ENCODE results near the gene ZNF397. TPM values are rescaled to one million over a fixed set of nuclear protein-coding genes. Genes with fewer than 3 reads are reported as not detected.
A peak's percentile ranks its signal among the peaks of the same experiment; 100 is the strongest.

Gene ZNF397
- polyA plus RNA-seq, 3 donors, result 3.6 to 6.6 (median 3.6) TPM

- H4K20me1 ChIP-seq (ENCODE audit: insufficient read depth, low read length), result no peaks in the 10 kb centered on the region
- peak overlapping the region in 1 of 3 experiments; percentile 32 for H3K4me3 ChIP-seq (replicated peaks in 1 of 3; ENCODE audit: low read depth in 2 of 3, low read length in 3 of 3)
- no peaks in the 10 kb centered on the region for H3K4me1 Mint-ChIP-seq
- no peak for DNase-seq
- H3K27ac Mint-ChIP-seq, result no peak overlapping the region
- H3K36me3 ChIP-seq (replicated peaks in 1 of 2; ENCODE audit: control insufficient read depth in 1 of 2, insufficient read depth in 2 of 2, low read length in 2 of 2), result peaks cover 15 to 63% of the 10 kb centered on the region in 2 donors
- intact Hi-C loops (cut with micrococcal nuclease), result no loop called here
- no peak for TF ChIP-seq CTCF (IDR thresholded peaks at IDR 0.05)
- no peak overlapping the region for H2AFZ ChIP-seq (ENCODE audit: insufficient read depth, low read depth, low read length, poor library complexity, severe bottlenecking)
- no peak overlapping the region for H3K9ac ChIP-seq (ENCODE audit: insufficient read depth, low read length, poor library complexity, severe bottlenecking)
- WGBS (ENCODE audit: insufficient coverage), result no CpG with 5 or more reads among the region's 5 CpGs
- H3K9me3 Mint-ChIP-seq, result peaks cover 42 to 91% (median 76%) of the 10 kb centered on the region in 7 donors
- H3K4me2 ChIP-seq (replicated peaks; ENCODE audit: extremely low read depth, low read length, poor library complexity, severe bottlenecking), result no peak overlapping the region
- no peak overlapping the region for H3K4me3 Mint-ChIP-seq
- H3K27ac ChIP-seq (ENCODE audit: low read depth in 1 of 2, low read length in 2 of 2), result no peak overlapping the region
- peaks cover 40 to 55% of the 10 kb centered on the region in 2 donors for H3K36me3 Mint-ChIP-seq
- no peaks in the 10 kb centered on the region for H3K27me3 ChIP-seq (ENCODE audit: control insufficient read depth in 2 of 2, insufficient read depth in 2 of 2, low read length in 2 of 2)
- peaks cover 42 to 99% of the 10 kb centered on the region in 2 donors for H3K9me3 ChIP-seq (replicated peaks in 1 of 2; ENCODE audit: control insufficient read depth in 1 of 2, insufficient read depth in 1 of 2, low read length in 2 of 2)
- H3K79me2 ChIP-seq (ENCODE audit: insufficient read depth, low read length), result peaks cover 19% of the 10 kb centered on the region
- H3K27me3 Mint-ChIP-seq (ENCODE audit: low read depth in 3 of 3), result no peaks in the 10 kb centered on the region
- no peaks in the 10 kb centered on the region for H3K4me1 ChIP-seq (ENCODE audit: control insufficient read depth in 1 of 2, insufficient read depth in 2 of 2, low read length in 2 of 2)
These were observed 65.9 kb downstream of the ZNF397 start for GRCh38 chr18:35306588-35307250.

Other genes starting within 250 kb of the ZNF397 start
- gene MAPRE2, start 199.6 kb upstream of the ZNF397 start, polyA plus RNA-seq, result 10 to 100 TPM; 22.0 to 48.1 (median 37.1) TPM
- 1 to 10 TPM; 1.3 to 3.2 (median 1.7) TPM for gene ZSCAN30, start 49.2 kb downstream of the ZNF397 start, polyA plus RNA-seq
- gene ZNF24, start 103.4 kb downstream of the ZNF397 start, polyA plus RNA-seq, result 10 to 100 TPM; 12.9 to 64.4 (median 54.3) TPM
- 1 to 10 TPM; 1.0 to 1.9 (median 1.1) TPM for gene ZNF396, start 136.3 kb downstream of the ZNF397 start, polyA plus RNA-seq